ENCODE results near the gene SHROOM4.

GRCh38 chrX:50671661-50672060, 142.3 kb downstream of the SHROOM4 start:
- TF ChIP-seq CTCF (IDR thresholded peaks at IDR 0.05) (no peak), POLR2A (IDR thresholded peaks at IDR 0.05) (no peak)
